Measurements from ENCODE around the gene GARIN5A. TPM values are rescaled to one million over a fixed set of nuclear protein-coding genes. Genes with fewer than 3 reads are reported as not detected.

The GARIN5A gene
- polyA plus RNA-seq, 3 donors = 0.41 TPM; not detected in 2

DNA sequence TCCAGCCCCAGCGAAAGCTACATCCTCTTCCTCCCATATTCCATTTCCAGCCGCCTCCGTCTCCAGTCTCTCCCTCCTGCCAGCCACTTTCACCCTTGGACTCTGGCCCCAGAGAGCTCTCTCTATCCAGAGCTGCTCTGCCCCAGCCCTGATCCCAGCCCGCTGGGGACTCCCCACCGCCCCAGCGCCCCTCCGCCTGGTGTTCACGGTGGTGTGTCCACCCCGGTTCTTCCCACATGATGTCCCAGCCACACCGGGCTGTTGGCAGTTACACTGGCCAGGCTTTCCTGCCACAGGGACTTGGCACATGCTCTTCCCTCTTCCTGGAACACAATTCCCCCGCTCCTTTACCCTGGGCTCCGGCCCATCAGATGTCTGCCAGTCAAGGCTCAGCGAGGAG lies 11.6 kb downstream of the GARIN5A start:
- H3K36me3 ChIP-seq (replicated peaks in 1 of 2; ENCODE audit: control insufficient read depth in 1 of 2, insufficient read depth in 2 of 2, low read length in 2 of 2) = no peaks in the 10 kb centered on the region
- no peak overlapping the region for H3K27ac ChIP-seq (ENCODE audit: low read depth in 1 of 2, low read length in 2 of 2)
- H3K9me3 Mint-ChIP-seq = no peaks in the 10 kb centered on the region
- no peak overlapping the region for H2AFZ ChIP-seq (ENCODE audit: insufficient read depth, low read depth, low read length, poor library complexity, severe bottlenecking)
- peaks cover 0 to 2% of the 10 kb centered on the region in 2 donors for H3K27me3 ChIP-seq (ENCODE audit: control insufficient read depth in 2 of 2, insufficient read depth in 2 of 2, low read length in 2 of 2)
- H3K9me3 ChIP-seq (replicated peaks in 1 of 2; ENCODE audit: control insufficient read depth in 1 of 2, insufficient read depth in 1 of 2, low read length in 2 of 2) = no peaks in the 10 kb centered on the region
- H3K4me1 ChIP-seq (ENCODE audit: control insufficient read depth in 1 of 2, insufficient read depth in 2 of 2, low read length in 2 of 2) = no peaks in the 10 kb centered on the region
- H3K9ac ChIP-seq (ENCODE audit: insufficient read depth, low read length, poor library complexity, severe bottlenecking) = no peak overlapping the region
- H3K27ac Mint-ChIP-seq = no peak overlapping the region
- H3K4me3 Mint-ChIP-seq = no peak overlapping the region
- TF ChIP-seq, protein P1, sequence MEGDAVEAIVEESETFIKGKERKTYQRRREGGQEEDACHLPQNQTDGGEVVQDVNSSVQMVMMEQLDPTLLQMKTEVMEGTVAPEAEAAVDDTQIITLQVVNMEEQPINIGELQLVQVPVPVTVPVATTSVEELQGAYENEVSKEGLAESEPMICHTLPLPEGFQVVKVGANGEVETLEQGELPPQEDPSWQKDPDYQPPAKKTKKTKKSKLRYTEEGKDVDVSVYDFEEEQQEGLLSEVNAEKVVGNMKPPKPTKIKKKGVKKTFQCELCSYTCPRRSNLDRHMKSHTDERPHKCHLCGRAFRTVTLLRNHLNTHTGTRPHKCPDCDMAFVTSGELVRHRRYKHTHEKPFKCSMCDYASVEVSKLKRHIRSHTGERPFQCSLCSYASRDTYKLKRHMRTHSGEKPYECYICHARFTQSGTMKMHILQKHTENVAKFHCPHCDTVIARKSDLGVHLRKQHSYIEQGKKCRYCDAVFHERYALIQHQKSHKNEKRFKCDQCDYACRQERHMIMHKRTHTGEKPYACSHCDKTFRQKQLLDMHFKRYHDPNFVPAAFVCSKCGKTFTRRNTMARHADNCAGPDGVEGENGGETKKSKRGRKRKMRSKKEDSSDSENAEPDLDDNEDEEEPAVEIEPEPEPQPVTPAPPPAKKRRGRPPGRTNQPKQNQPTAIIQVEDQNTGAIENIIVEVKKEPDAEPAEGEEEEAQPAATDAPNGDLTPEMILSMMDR (IDR thresholded peaks at IDR 0.05) = no peak
- H4K20me1 ChIP-seq (ENCODE audit: insufficient read depth, low read length) = no peaks in the 10 kb centered on the region
- no peak overlapping the region for H3K4me3 ChIP-seq (replicated peaks in 1 of 3; ENCODE audit: low read depth in 2 of 3, low read length in 3 of 3)
- no peak overlapping the region for H3K4me2 ChIP-seq (replicated peaks; ENCODE audit: extremely low read depth, low read length, poor library complexity, severe bottlenecking)
- 94% methylated on average over 13 of the region's 13 CpGs for WGBS (ENCODE audit: insufficient coverage)
- intact Hi-C loops (cut with micrococcal nuclease) = no loop called here
- no peaks in the 10 kb centered on the region for H3K36me3 Mint-ChIP-seq
- no peak for DNase-seq
- peaks cover 1% of the 10 kb centered on the region for H3K4me1 Mint-ChIP-seq
- peaks cover 5 to 14% (median 10%) of the 10 kb centered on the region in 3 donors for H3K27me3 Mint-ChIP-seq (ENCODE audit: low read depth in 3 of 3)
- no peaks in the 10 kb centered on the region for H3K79me2 ChIP-seq (ENCODE audit: insufficient read depth, low read length)

DNA sequence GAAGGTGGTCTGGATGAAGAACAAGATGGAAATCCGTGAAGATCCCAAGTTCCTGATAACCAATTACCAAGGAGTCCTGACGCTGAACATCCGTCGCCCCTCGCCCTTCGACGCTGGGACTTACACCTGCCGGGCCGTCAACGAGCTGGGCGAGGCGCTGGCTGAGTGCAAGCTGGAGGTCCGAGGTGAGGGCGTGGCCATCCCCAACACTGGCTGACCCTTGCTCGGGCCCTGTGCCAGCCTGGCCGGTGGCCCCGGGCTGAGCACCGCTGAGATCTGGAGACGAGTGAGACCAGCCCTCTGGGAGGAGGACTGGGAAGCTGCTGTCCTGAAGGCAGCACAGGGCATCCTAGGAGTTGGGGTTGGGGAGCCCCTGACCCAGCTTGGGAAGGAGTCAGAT lies 12.3 kb downstream of the GARIN5A start:
- intact Hi-C loops (cut with micrococcal nuclease) = no loop called here
- H3K4me3 ChIP-seq (replicated peaks in 1 of 3; ENCODE audit: low read depth in 2 of 3, low read length in 3 of 3) = no peak overlapping the region
- H3K4me1 ChIP-seq (ENCODE audit: control insufficient read depth in 1 of 2, insufficient read depth in 2 of 2, low read length in 2 of 2) = no peaks in the 10 kb centered on the region
- peaks cover 0 to 2% of the 10 kb centered on the region in 2 donors for H3K27me3 ChIP-seq (ENCODE audit: control insufficient read depth in 2 of 2, insufficient read depth in 2 of 2, low read length in 2 of 2)
- no peaks in the 10 kb centered on the region for H3K9me3 Mint-ChIP-seq
- H3K9ac ChIP-seq (ENCODE audit: insufficient read depth, low read length, poor library complexity, severe bottlenecking) = no peak overlapping the region
- H3K36me3 Mint-ChIP-seq = no peaks in the 10 kb centered on the region
- WGBS (ENCODE audit: insufficient coverage) = 87% methylated on average over 18 of the region's 19 CpGs
- H3K4me3 Mint-ChIP-seq = no peak overlapping the region
- H3K79me2 ChIP-seq (ENCODE audit: insufficient read depth, low read length) = no peaks in the 10 kb centered on the region
- no peak overlapping the region for H2AFZ ChIP-seq (ENCODE audit: insufficient read depth, low read depth, low read length, poor library complexity, severe bottlenecking)
- no peaks in the 10 kb centered on the region for H3K36me3 ChIP-seq (replicated peaks in 1 of 2; ENCODE audit: control insufficient read depth in 1 of 2, insufficient read depth in 2 of 2, low read length in 2 of 2)
- H3K27ac ChIP-seq (ENCODE audit: low read depth in 1 of 2, low read length in 2 of 2) = no peak overlapping the region
- DNase-seq = no peak
- no peaks in the 10 kb centered on the region for H3K9me3 ChIP-seq (replicated peaks in 1 of 2; ENCODE audit: control insufficient read depth in 1 of 2, insufficient read depth in 1 of 2, low read length in 2 of 2)
- H4K20me1 ChIP-seq (ENCODE audit: insufficient read depth, low read length) = no peaks in the 10 kb centered on the region
- H3K27ac Mint-ChIP-seq = no peak overlapping the region
- H3K4me1 Mint-ChIP-seq = peaks cover 5% of the 10 kb centered on the region
- TF ChIP-seq, protein P1 (IDR thresholded peaks at IDR 0.05) = no peak
- peaks cover 7 to 20% (median 8%) of the 10 kb centered on the region in 3 donors for H3K27me3 Mint-ChIP-seq (ENCODE audit: low read depth in 3 of 3)
- H3K4me2 ChIP-seq (replicated peaks; ENCODE audit: extremely low read depth, low read length, poor library complexity, severe bottlenecking) = no peak overlapping the region

Data from CD14-positive monocyte (primary cell).